ENCODE measurements around the gene PKNOX1.
"Not testable (repeated sequence)": the region's sequence is repeated elsewhere in the genome, so short reads cannot be mapped to it uniquely, and the experiment has no call there.

PKNOX1 gene

DNA sequence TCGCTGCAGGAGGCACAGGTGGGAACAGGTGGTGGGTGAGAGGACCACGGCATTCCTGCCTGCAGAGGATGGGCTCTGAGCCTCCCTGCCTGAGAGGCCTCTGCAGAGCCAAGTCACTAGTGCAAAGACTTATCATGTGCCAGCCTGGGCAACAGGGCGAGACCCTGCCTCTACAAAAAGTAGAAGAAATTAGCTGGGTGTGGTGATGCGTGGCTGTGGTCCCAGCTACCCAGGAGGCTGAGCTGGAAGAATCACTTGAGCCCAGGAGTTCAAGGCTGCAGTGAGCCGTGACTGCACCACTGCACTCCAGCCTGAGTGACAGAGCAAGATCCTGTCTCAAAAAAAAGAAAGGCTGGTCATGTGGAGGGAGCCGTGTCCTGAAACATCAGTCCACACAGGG, 46.4 kb downstream of the PKNOX1 start:
- no peak for DNase-seq (ENCODE audit: low read depth, low spot score)

DNA sequence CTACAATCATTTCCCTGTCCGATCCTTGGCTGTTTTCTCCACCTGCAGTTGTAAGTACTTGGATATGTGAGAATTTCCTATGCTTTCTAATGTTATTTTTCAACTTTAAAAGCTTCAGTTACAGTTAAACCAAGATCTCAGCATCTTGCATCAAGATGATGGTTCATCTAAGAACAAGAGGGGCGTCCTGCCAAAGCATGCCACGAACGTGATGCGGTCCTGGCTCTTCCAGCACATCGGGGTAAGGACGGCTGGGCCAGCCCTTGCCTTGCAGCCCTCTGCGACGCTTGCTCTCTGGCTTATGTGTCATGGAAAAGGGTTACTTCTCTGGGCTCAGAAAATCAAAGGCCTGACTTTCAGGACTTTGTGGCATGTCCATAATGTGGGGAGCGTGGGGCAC, 46.8 kb downstream of the PKNOX1 start:
- DNase-seq (ENCODE audit: low read depth, low spot score): no peak

DNA sequence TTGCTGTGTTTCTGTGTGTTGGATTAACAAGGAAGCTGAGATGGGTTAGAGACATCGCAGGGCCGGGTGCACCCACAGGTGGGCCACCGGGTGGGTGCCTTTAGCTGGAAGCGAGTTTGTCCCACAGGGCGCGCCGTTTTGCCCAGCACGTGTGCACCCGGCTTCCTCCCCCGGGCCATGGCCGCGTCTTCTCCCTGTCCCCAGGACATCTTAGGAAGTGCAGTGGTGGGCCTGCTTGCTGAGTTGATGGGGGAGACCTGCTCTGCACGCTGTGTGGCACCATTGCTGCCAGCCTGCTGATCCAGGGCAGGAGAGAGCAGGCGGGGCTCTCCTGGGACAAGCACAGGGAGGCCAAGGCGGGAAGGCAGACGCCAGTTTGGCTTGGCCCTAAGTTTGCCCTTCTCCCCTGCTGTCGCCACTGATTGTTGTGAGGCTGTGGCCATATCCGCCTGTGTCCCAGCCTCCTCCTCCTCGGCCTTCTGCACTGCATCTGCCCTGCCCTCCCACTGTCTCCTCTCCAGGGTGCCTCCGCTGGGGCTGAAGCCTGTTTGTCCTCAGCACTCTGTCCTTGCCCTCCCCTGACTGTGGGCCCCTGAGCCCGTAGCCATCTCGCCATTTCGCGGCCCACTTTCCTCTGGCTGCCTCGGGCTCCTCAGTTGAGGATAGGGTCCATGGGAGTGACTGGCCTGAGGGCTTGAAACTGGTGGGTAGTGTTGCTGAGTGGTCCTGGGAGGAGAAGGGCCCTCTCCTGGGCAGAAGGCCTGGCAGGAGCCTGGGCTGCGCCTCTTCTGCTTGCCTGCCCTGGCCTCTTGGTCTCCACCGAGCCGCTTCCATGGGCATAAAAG, 47.6 kb downstream of the PKNOX1 start:
- no peak for DNase-seq (ENCODE audit: low read depth, low spot score)

DNA sequence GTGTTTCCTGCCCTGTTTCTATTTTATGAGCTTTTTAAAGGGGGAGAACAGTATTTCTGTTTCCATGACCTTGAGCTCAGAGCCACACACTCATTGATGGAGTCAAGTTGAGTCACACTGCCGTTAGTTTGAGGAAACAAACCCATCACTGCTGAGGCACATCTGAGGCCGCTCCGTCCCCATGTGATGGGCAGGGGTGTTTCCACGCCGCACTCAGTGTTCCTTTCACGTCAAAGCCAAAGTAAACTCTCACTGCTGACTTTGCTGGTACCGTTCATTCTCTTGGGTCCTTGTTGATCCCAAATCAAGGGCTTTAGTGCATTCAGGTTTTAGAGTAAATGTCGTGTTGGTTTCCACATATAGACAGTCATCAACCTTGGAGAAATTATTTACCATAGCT, 48.8 kb downstream of the PKNOX1 start:
- DNase-seq (ENCODE audit: low read depth, low spot score): no peak

DNA sequence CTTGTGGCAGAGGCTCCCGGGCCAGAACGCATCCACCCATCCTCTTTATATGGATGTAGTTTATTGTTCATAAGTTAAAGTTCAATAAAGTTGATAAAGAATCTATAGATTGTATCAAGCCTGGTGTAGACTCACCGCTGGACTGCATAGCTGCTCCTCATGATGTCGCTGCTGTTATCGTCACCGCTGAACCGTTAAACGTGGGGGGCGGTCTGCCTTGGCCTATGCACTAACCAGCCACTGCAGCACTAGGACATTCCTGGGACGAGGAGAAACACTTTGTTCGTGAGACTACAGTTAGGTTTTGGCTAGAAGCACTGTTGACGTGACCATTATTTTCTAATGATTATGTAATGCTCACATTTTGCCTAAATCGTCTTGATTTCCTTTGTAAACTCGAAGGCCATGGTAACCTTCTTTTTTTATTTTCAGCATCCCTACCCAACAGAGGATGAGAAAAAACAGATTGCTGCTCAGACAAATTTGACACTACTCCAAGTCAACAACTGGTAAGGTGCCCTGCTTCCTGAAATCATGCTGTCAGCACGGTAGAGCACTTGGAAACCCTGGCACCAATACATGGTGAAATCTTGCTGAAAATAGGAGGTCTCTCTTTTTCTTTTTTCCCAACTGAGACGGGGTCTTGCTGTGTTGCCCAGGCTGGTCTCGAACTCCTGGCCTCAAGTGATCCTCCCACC, 50.2 kb downstream of the PKNOX1 start:
- DNase-seq (ENCODE audit: low read depth, low spot score): no peak

GRCh38 chr21:43025636-43026180, 51.3 kb downstream of the PKNOX1 start:
- no peak for DNase-seq (ENCODE audit: low read depth, low spot score)

GRCh38 chr21:43027846-43028731, 53.7 kb downstream of the PKNOX1 start:
- DNase-seq (ENCODE audit: low read depth, low spot score): no peak

DNA sequence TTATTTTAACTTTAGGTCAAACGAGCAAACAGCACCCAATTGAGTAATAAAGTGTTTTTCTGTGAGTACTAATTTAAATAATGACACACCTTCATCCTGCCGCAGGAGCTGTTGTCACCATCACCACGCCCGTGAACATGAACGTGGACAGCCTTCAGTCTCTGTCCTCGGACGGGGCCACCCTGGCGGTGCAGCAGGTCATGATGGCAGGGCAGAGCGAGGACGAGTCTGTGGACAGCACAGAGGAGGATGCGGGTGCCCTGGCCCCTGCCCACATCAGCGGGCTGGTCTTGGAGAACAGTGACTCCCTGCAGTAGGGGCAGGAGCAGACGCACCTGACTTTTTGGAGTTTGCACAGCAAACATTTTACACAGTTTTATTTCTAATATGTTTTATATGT, 55.4 kb downstream of the PKNOX1 start:
- DNase-seq (ENCODE audit: low read depth, low spot score): no peak

DNA sequence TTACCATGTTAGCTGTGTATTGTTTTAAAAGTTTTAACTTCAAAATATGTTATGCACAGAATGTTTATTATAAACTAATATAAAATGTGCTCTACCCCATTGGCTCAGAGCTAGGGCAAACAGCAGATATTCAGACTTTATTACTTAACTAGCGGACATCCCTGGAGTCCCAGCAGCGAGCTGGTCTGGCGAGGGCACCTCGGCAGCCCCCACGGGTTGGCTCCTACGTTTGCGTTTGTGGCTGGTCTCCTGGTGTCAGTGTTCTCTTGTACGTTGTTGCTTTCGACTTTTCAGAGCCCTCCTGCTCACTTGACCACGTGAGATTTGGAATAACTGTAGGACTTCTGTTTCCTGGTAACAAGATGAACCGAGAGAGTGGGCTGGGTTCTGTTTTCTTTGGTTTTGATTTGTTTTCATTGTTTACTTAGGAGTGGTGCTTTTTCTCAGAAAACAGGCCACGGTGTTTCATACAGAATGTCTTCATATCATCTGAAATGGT, 56.8 kb downstream of the PKNOX1 start:
- no peak for DNase-seq (ENCODE audit: low read depth, low spot score)

DNA sequence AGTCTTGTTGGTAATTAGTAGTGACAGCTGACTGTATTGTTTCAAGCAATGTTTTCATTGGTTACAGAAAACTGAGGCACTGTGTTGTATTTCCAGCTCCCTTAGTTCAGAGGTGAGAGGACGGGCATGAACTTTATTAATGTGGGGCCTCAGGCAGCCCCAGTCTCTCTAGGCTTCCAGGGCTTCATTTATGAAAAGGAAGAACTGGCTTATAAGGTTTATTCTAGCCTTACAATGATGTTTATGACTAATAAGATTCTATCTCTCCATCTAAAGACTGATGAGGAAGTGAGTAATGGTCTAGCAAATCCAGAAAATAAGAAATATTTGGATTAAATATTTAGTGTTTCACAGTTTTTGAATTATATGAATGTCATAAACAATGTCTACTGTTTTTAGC, 59.7 kb downstream of the PKNOX1 start:
- DNase-seq (ENCODE audit: low read depth, low spot score): no peak

DNA sequence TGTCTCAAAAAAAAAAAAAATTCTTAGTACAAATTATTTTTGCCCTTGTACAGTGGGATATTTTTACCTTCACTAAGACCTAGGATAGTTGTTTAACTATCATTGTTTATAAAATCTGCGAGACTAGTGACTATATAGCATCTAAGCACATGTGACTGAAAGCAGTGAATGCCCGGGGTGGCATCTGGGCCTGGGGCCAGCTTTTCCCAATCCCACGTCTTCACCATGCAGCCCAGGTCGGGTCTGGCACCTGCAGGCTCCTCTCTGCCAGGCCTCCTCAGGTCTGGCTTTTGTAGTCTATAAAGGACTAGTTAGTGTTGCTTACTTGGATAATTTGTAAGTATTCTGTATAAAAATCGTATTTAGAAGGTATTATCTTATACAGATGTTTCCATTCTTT, 60.5 kb downstream of the PKNOX1 start:
- DNase-seq (ENCODE audit: low read depth, low spot score): no peak

- not testable (repeated sequence) for DNase-seq (ENCODE audit: low read depth, low spot score)
Measured at GRCh38 chr21:43036889-43037288, 62.5 kb downstream of the PKNOX1 start.

- DNase-seq (ENCODE audit: low read depth, low spot score): not testable (repeated sequence)
Measured at GRCh38 chr21:43037918-43038658, 63.7 kb downstream of the PKNOX1 start.

- not testable (repeated sequence) for DNase-seq (ENCODE audit: low read depth, low spot score)
Measured at GRCh38 chr21:43038659-43039044, 64.3 kb downstream of the PKNOX1 start.

DNA sequence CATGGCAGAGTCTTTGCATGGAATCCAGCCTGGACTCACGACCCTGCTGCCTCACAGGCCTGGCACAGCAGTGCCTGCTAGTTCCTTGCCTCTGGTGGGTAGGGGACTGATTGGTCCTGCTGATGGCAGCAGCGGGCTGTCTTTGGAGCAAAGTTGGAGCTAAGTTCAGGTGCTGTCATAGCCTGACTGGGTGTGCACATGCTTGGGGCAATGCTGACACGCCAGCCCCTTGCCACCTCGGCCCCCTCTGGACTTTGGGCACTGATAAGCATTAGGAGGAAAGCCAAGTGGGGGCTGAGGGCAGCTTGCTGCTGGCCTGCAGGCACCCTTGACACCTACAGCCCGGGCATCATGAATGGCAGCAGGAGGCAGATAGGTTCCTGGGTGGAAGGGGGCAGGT, 67.8 kb downstream of the PKNOX1 start:
- not testable (repeated sequence) for DNase-seq (ENCODE audit: low read depth, low spot score)

GRCh38 chr21:43043291-43043690, 68.9 kb downstream of the PKNOX1 start:
- not testable (repeated sequence) for DNase-seq (ENCODE audit: low read depth, low spot score)

DNA sequence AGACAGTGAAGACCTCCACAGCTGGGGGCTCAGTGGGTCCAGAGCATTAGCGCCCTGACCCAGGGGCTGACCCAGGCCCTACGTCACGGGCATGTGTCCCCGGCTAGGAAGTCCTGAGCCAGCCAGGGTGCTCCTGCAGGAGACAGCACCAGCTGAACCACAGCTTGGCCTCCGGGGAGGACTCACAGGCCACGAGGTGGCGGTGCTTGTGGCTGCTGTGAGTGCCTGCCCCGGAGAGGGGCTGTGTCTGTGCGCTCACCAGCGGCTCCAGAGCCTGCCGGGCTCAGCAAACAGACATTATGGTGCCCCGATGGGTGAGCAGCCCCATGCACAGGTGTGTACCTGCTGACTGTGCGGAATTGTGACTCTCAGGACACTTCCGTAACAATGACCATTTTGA, 70.2 kb downstream of the PKNOX1 start:
- DNase-seq (ENCODE audit: low read depth, low spot score): peak; percentile 12

GRCh38 chr21:43045165-43045875, 71.0 kb downstream of the PKNOX1 start:
- not testable (repeated sequence) for DNase-seq (ENCODE audit: low read depth, low spot score)

DNA sequence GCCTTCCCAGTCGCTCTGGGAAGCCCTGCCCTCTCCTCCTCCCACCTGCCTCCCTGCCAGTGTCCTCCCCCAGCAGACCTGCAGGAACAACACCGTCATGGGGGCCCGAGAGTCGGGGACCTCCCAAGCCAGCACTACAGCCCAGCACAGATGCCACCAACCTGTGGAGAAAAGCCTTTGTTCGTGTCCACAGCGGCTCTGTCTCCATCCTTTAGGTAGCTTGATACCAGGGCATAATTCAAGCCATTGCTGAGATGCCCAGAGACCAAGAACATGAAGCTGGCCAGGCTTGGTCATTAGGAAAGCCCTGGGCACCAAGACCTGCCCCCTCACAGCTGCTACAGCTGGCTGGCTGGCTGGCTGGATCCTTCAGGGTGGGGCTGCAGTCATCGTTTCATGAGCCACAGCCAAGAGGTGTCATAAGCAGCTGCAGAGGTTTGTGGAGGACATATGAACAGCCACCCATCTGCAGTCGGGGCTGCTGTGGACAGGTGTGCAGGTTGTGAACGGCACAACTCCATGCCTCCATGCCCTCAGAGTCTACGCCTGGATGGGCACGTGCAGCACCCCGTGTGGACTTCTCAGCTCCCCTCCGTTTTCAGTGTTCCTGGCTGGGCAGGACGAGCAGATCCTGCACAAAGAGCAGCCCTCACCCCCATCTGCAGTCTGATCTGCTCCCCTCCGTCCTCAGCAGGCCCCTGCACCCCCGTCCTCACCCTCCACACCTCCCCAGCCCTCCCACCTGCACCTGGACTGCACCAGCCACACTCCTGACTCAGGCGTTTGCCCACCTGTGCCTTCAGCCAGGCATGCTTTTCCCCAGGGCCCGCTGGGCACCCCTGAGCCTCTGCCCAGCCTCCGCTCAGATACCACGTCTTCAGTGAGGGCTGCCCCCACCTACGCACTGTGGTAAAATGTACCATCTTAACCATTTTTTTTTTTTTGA, 71.8 kb downstream of the PKNOX1 start:
- DNase-seq (ENCODE audit: low read depth, low spot score): not testable (repeated sequence)

All from ELF-1 (cell line).